ENCODE data around the gene STT3A. TPM values are rescaled to one million over a fixed set of nuclear protein-coding genes. Genes with fewer than 3 reads are reported as not detected.
A peak's percentile ranks its signal among the peaks of the same experiment; 100 is the strongest.

The STT3A gene
- total and polyA plus RNA-seq, 2 of the 13 experiments (the other 11 are each of a cell fraction or from before 2014, with no cell fraction given), result 229 to 319 TPM

DNA sequence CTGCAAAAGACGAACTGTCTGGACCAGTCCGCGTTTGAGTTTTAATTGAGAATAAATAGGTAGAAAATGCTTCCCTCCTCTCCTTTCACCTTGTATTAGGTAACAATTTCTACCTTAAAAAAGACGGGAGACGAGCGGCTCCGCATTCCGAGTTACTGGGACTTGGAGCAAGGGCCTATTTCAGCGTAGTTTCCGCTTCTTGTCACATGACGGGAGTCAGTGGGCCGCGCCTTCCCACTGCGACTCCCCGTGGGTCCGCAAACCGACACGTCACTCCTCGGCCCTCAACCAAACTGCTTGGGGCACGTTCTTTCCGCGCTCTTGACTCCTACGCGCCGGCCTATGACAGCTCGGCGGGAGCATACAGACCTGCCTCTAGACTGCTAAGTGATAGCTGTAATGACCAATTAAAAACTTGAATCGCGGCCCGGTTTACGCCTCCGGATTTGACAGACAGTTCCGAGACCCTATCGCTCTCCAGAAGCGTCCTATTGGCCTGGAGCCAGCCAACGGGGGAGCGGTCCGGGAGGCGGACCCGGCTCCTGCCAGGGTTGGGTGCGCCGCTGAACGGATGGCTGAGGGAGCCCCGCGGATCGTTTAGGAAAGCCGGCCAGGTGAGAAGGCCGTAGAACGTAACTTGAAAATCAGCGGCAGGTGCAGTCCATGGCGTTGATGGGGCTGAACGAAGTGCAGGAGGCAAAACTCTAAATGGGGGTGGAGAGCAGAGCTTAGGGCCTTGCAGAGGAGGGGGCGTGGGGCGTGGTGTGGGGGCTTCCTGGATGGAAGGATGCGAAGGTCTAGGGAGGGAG is at the start of gene STT3A (continued):
- TF ChIP-seq, protein P1, sequence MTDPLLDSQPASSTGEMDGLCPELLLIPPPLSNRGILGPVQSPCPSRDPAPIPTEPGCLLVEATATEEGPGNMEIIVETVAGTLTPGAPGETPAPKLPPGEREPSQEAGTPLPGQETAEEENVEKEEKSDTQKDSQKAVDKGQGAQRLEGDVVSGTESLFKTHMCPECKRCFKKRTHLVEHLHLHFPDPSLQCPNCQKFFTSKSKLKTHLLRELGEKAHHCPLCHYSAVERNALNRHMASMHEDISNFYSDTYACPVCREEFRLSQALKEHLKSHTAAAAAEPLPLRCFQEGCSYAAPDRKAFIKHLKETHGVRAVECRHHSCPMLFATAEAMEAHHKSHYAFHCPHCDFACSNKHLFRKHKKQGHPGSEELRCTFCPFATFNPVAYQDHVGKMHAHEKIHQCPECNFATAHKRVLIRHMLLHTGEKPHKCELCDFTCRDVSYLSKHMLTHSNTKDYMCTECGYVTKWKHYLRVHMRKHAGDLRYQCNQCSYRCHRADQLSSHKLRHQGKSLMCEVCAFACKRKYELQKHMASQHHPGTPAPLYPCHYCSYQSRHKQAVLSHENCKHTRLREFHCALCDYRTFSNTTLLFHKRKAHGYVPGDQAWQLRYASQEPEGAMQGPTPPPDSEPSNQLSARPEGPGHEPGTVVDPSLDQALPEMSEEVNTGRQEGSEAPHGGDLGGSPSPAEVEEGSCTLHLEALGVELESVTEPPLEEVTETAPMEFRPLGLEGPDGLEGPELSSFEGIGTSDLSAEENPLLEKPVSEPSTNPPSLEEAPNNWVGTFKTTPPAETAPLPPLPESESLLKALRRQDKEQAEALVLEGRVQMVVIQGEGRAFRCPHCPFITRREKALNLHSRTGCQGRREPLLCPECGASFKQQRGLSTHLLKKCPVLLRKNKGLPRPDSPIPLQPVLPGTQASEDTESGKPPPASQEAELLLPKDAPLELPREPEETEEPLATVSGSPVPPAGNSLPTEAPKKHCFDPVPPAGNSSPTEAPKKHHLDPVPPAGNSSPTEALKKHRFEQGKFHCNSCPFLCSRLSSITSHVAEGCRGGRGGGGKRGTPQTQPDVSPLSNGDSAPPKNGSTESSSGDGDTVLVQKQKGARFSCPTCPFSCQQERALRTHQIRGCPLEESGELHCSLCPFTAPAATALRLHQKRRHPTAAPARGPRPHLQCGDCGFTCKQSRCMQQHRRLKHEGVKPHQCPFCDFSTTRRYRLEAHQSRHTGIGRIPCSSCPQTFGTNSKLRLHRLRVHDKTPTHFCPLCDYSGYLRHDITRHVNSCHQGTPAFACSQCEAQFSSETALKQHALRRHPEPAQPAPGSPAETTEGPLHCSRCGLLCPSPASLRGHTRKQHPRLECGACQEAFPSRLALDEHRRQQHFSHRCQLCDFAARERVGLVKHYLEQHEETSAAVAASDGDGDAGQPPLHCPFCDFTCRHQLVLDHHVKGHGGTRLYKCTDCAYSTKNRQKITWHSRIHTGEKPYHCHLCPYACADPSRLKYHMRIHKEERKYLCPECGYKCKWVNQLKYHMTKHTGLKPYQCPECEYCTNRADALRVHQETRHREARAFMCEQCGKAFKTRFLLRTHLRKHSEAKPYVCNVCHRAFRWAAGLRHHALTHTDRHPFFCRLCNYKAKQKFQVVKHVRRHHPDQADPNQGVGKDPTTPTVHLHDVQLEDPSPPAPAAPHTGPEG (CRISPR knock-in tag; IDR thresholded peaks at IDR 0.05), result no peak
- TF ChIP-seq ZNF7 (CRISPR knock-in tag; IDR thresholded peaks at IDR 0.05) (0 out of 2 replicates have a peak, but pooled peaks have one; percentile 21), KLF12 (CRISPR knock-in tag; IDR thresholded peaks at IDR 0.05; ENCODE audit: borderline replicate concordance) (no peak; the same call in 1 of the 2 replicates), MED13 (CRISPR knock-in tag; IDR thresholded peaks at IDR 0.05) (no peak), ZNF205 (CRISPR knock-in tag; IDR thresholded peaks at IDR 0.05) (no peak), SRY (CRISPR knock-in tag; IDR thresholded peaks at IDR 0.05) (peak; percentile 22), HDAC6 (IDR thresholded peaks at IDR 0.05; ENCODE audit: low read depth, low read length) (no peak), NBN (conservative IDR thresholded peaks at IDR 0.05) (no peak), HNRNPL (IDR thresholded peaks at IDR 0.05; ENCODE audit: low read depth, low read length) (0 out of 2 replicates have a peak, but pooled peaks have one; percentile 21), ZNF766 (CRISPR knock-in tag; IDR thresholded peaks at IDR 0.05; ENCODE audit: borderline replicate concordance) (no peak), ZNF24 (IDR thresholded peaks at IDR 0.05) (no peak), SIX1 (CRISPR knock-in tag; IDR thresholded peaks at IDR 0.05; ENCODE audit: borderline replicate concordance) (no peak), XRCC5 (optimal IDR thresholded peaks at IDR 0.05; ENCODE audit: low read length) (peak; percentile 84)
- TF ChIP-seq, protein P2, sequence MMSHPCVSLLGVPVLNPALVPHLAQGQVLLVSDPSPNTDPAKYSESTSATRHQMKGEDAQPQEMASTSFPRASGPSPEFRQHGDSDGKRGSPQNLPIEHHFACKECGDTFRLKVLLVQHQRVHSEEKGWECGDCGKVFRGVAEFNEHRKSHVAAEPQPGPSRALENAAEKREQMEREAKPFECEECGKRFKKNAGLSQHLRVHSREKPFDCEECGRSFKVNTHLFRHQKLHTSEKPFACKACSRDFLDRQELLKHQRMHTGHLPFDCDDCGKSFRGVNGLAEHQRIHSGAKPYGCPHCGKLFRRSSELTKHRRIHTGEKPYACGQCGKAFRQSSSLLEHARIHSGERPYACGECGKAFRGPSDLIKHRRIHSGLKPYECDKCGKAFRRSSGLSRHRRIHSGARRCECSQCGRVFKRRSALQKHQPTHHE (CRISPR knock-in tag; IDR thresholded peaks at IDR 0.05; ENCODE audit: borderline replicate concordance), result no peak
- TF ChIP-seq, protein P3, sequence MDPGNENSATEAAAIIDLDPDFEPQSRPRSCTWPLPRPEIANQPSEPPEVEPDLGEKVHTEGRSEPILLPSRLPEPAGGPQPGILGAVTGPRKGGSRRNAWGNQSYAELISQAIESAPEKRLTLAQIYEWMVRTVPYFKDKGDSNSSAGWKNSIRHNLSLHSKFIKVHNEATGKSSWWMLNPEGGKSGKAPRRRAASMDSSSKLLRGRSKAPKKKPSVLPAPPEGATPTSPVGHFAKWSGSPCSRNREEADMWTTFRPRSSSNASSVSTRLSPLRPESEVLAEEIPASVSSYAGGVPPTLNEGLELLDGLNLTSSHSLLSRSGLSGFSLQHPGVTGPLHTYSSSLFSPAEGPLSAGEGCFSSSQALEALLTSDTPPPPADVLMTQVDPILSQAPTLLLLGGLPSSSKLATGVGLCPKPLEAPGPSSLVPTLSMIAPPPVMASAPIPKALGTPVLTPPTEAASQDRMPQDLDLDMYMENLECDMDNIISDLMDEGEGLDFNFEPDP (CRISPR knock-in tag; conservative IDR thresholded peaks at IDR 0.05), result no peak
- TF ChIP-seq, protein P4, sequence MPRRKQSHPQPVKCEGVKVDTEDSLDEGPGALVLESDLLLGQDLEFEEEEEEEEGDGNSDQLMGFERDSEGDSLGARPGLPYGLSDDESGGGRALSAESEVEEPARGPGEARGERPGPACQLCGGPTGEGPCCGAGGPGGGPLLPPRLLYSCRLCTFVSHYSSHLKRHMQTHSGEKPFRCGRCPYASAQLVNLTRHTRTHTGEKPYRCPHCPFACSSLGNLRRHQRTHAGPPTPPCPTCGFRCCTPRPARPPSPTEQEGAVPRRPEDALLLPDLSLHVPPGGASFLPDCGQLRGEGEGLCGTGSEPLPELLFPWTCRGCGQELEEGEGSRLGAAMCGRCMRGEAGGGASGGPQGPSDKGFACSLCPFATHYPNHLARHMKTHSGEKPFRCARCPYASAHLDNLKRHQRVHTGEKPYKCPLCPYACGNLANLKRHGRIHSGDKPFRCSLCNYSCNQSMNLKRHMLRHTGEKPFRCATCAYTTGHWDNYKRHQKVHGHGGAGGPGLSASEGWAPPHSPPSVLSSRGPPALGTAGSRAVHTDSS (CRISPR knock-in tag; conservative IDR thresholded peaks at IDR 0.05), result no peak
